LNCAP (cell line): Measurements from ENCODE around the gene AQP2.

Experiments used
- CTCF ChIP-seq: fragments of 450-650 bp; IDR thresholded peaks from 2 replicates; pipeline ENCODE4 v1.5.1; 2017; ENCODE audit warnings: mild to moderate bottlenecking

The AQP2 gene

GRCh38 chr12:49985981-49986380 is 35.4 kb downstream of the AQP2 start:
- TF ChIP-seq CTCF: no peak

- no peak for TF ChIP-seq CTCF
Measured at GRCh38 chr12:49987625-49988303, 37.2 kb downstream of the AQP2 start.

- no peak for TF ChIP-seq CTCF
Measured at GRCh38 chr12:49990273-49990672, 39.7 kb downstream of the AQP2 start.

- TF ChIP-seq CTCF: no peak
Measured at GRCh38 chr12:49998453-49998852, 47.9 kb downstream of the AQP2 start.

GRCh38 chr12:50003595-50003994 is 53.1 kb downstream of the AQP2 start:
- no peak for TF ChIP-seq CTCF

GRCh38 chr12:50004696-50005095 is 54.2 kb downstream of the AQP2 start:
- TF ChIP-seq CTCF: no peak

GRCh38 chr12:50005175-50005574 is 54.6 kb downstream of the AQP2 start:
- no peak for TF ChIP-seq CTCF

GRCh38 chr12:50006280-50006679 is 55.7 kb downstream of the AQP2 start:
- TF ChIP-seq CTCF: no peak
